H54 (cell line): ENCODE results near the gene INTS11.

ENCODE experiments used
- DNase-seq: peaks from one replicate; pipeline ENCODE4 v3.0.0; 2011; ENCODE audit warnings: low spot score, mixed read lengths; ENCODE audit not compliant: insufficient read length
- FAIRE-seq: peaks from 3 replicates; lab custom pipeline; 2011; peaks lifted over from hg19 to GRCh38; lab: Jason Lieb, UNC
- POLR2A ChIP-seq: IDR thresholded peaks from 2 replicates; pipeline ENCODE4 v1.6.1; 2011; ENCODE audit warnings: low read depth, mild to moderate bottlenecking, low read length

INTS11 gene

DNA sequence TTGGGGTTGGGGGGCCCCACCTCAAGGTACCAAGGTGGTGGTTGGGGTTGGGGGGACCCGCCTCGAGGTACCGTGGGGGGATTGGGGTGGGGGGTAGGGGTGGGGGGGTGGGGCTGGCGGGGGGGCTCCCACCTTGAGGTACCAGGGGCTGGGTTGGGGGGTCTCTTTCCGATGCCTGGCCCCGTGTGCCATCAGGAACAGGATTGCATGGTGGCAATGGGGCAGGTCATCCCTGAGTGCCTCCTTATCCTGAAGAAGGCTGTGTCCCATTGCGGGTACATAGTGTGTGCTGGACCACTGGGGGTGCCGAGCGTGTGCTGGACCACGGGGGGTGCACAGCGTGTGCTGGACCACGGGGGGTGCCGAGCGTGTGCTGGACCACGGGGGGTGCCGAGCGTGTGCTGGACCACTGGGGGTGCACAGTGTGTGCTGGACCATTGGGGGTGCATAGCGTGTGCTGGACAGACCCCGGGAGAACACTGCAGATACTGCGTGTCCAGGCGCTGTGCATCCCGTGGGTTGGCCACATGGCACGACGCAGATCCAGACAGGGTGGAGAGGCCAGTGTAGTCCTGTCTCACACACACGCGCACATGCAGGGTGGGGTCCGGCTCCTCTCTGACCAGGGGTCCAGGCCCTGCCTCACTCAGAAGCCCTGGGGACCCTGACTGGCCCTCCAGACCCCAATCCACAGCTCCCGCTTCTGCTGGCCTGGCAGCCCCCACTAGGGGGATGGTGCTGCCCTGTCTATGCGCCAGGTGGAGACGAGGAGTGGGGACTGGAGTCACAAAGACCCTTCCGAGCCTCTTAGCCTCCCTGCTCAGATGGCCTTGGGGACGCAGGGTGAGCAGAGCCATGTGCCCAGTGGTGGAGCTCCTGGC lies 40.0 kb downstream of the INTS11 start:
- TF ChIP-seq POLR2A, result no peak
- no peak for DNase-seq
- FAIRE-seq, result no peak

DNA sequence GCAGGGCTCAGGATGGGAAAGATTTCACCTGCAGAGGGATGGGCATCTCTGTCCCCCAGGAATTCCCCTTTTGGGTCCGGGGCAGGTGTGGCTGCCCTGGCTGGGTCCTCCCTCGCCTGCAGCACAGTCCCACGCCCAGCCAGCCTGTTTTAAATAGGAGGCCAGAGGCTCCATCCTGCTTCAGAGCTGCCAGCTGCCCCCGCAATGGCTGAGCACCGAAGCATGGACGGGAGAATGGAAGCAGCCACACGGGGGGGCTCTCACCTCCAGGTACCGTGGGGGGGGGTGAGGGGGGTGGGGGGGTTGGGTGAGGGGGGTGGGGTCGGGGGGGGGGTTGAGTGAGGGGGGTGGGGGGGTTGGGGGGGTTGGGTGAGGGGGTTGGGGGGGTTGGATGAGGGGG lies 40.6 kb downstream of the INTS11 start:
- FAIRE-seq, result no peak
- no peak for DNase-seq

GRCh38 chr1:1282998-1283397 lies 41.5 kb downstream of the INTS11 start:
- TF ChIP-seq POLR2A, result no peak
- FAIRE-seq, result no peak
- no peak for DNase-seq

More for the DNA sequence above, 40.6 kb downstream of the INTS11 start:
- TF ChIP-seq POLR2A, result no peak

DNA sequence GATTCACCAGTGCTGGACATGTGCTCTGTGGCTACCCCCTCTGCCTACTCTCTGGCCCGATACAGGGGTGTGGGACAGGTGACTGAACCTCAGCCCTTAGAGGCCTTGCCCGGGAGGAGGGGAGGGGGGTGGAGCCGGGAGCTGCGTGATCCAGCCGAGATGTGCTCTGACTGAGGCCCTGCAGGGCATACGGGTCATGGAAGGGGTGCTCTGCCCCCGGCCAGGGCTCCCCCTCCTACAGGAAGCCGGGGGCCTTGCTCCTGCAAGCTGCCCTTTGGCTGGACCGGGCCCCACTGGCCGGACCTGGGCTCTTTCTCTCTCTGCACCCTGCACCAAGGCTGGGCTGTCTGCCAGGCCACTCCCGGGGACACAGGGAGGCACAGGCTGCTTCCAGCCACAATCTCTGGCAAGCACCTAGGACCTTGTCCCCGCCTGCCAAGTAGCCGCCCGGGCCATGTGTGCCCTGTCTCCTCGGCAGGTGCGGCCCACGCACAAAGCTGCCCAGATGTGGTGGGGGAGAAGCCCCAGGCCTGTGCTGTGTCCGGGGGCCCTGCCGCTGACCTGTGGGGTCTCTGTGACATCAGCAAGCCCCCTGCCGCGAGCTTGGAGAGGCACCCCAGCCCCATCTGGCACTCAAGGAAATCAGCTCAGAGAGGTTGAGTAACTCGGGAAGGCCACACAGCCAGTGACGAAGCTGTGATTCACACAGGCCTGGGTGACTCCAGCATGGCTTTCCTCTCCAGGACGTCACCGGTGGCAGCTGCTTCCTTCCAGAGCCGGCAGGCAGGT lies 42.7 kb downstream of the INTS11 start:
- DNase-seq, result peak; percentile 91
- no peak for FAIRE-seq

DNA sequence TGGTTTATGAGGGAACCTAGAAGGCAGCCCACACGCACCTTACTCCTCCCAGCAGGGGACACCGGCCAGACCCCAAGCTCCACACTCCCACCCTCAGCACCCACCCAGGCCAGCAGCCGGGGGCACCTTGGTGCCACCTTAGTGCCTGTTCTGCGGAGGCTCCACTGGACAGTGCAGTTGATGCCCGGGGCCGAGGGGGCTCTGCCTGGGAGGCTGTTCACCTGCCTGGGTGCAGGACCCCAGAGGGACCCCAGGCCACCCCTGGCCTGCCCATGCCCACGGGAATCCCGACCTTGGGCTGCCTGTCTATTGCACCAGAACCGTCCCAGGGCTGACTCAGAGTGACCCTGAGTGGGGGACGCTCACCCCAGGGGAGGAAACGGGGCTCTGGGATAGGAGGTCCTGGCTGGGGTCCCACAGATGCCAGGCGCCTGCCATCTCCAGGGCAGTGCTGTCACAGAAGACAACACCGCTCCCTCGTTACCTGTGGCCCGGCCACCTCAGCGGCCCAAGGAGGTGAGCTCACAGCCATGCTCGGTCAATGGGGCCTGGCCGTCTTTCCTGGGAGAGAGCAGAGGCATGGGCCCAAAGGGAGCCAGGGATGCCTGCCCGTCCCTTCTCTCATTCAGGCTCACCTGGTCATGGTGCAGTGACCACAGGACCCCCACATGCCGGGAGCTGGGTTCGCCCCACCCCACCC lies 43.5 kb downstream of the INTS11 start:
- DNase-seq (no peak), FAIRE-seq (no peak)
- no peak for TF ChIP-seq POLR2A

More for the DNA sequence above, 42.7 kb downstream of the INTS11 start:
- no peak for TF ChIP-seq POLR2A

DNA sequence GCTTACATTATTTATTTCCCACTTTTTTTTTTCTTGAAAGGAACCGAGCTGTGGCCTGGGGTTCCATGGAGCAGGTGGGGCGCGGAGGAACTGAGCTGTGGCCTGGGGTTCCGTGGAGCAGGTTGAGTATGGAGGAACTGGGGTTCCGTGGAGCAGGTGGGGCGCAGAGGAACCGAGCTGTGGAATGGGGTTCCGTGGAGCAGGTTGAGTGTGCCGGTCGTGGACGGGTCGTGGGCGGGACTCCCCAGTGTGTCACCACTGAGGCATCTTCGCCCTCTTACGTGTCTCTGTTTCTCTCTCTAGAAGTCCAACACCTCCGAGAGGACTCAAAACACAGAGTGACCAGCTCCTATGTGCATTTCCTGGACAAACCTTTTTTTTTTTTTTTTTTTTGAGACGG lies 45.4 kb downstream of the INTS11 start:
- DNase-seq, result no peak
- no peak for TF ChIP-seq POLR2A
- FAIRE-seq, result no peak

DNA sequence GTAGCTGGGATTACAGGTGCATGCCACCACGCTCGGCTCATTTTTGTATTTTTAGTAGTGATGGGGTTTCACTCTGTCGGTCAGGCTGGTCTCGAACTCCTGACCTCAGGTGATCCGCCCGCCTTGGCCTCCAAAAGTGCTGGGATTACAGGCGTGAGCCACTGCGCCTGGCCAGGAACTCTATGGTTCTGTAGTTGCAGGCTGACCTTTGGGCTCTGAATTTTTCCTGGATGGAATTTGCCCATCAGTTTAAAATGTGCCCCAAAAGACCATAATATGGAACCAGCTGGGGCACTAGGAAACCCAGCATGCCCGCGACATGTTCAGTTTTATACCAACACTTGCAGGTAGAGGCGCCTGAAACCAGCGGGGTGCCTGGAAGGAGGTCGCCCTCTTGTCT lies 45.8 kb downstream of the INTS11 start:
- DNase-seq (no peak), FAIRE-seq (no peak)

GRCh38 chr1:1275836-1276235 lies 48.6 kb downstream of the INTS11 start:
- FAIRE-seq, result no peak
- TF ChIP-seq POLR2A, result no peak

More for the DNA sequence above, 45.8 kb downstream of the INTS11 start:
- TF ChIP-seq POLR2A, result no peak

DNA sequence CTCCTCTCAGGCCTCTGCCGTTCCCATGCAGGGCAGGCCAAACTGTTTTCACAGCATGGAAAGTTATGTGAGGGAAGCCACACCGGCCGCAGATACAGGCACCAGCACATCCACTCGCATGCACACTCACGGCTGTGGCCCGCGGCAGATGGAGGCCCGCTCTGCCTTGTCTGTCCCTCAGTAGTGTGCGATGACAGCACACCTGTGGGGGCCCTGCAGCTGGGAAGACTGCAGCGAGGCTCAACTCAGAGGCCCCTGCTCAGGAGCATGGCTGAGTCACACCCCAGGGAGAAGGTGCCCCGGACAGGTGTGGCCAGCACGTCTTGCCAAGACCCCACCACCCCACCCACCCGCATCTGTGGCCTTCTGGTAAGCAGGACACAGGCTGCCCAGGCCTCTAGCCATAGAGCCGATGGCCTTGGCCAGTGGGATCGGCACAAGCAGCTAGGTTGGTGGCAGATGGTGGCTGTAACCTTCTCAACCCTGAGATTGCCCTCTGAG lies 49.5 kb downstream of the INTS11 start:
- DNase-seq (no peak), FAIRE-seq (no peak)
- no peak for TF ChIP-seq POLR2A

More at GRCh38 chr1:1275836-1276235, 48.6 kb downstream of the INTS11 start:
- no peak for DNase-seq

GRCh38 chr1:1274299-1274930 lies 50.0 kb downstream of the INTS11 start:
- FAIRE-seq, result no peak
- DNase-seq, result no peak
- TF ChIP-seq POLR2A, result no peak

DNA sequence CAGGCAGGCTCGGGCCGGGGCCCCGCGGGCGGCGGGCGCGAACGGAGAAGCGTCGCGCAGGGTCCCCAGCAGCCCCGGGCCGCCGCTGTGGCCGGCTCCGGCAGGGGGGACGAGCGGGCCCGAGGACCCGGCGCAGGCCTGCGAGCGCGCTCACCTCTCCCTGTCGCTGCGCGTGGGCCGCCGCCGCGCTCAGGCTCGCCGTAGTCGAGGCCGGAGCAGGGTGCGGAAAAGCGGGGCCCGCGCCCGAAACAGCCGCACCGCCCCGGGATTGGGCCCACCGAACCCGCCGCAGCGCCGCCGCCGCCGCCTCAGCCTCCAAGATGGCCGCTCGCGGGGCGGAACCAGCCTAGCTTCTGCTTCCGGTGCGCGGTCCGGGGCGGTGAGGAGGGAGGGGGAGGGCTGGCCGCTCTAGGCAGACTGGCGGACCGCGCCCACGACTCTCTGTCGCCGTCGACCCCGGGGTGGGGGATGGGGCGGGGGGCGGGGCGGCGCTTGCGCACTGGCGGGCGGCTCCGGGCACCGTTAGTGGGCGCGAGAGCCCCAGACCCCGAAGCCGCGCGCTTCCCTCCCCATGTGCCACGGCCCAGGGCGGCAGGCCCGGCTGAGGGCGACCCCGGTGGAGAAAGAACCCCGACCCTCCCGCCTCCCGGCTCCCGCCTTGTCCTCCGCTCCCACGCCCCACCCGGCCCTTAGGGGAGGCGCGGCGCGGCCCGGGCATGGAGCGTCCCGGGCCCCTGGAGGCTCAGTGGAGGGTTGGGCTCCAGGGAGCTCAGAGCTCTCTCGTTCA lies 50.8 kb downstream of the INTS11 start, which contains the start of gene UBE2J2:
Gene UBE2J2, minus strand, starts transcription at position 343 of the 787 bp plus-strand sequence. CDS start 5,862 bp downstream, outside the sequence.
- peak; percentile 26; the same call in 1 of the 2 replicates for TF ChIP-seq POLR2A
- DNase-seq (peak; percentile 77), FAIRE-seq (no peak)

DNA sequence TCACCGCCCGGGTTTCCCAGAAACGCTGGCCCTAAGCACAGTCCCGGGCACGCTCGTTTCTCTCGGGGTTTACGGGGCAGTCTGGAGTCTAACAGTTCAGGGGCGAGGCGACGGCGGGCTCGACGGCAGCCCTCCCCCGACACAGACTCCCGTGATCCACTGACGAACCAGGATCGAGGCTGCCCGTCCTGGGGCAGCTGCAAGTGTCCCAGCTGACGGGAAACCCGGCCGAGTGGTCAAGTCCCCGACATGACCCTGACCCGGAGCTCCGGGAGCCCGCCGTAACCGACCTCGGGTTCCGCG lies 51.3 kb downstream of the INTS11 start:
- no peak for TF ChIP-seq POLR2A
- no peak for FAIRE-seq
- no peak for DNase-seq
